ENCODE data around the gene PPDPF. TPM values are rescaled to one million over a fixed set of nuclear protein-coding genes. Genes with fewer than 3 reads are reported as not detected.
"Not testable (repeated sequence)": the region's sequence is repeated elsewhere in the genome, so short reads cannot be mapped to it uniquely, and the experiment has no call there.

Gene PPDPF
- total RNA-seq, 1 experiment from 2014 or later = 634 TPM

DNA sequence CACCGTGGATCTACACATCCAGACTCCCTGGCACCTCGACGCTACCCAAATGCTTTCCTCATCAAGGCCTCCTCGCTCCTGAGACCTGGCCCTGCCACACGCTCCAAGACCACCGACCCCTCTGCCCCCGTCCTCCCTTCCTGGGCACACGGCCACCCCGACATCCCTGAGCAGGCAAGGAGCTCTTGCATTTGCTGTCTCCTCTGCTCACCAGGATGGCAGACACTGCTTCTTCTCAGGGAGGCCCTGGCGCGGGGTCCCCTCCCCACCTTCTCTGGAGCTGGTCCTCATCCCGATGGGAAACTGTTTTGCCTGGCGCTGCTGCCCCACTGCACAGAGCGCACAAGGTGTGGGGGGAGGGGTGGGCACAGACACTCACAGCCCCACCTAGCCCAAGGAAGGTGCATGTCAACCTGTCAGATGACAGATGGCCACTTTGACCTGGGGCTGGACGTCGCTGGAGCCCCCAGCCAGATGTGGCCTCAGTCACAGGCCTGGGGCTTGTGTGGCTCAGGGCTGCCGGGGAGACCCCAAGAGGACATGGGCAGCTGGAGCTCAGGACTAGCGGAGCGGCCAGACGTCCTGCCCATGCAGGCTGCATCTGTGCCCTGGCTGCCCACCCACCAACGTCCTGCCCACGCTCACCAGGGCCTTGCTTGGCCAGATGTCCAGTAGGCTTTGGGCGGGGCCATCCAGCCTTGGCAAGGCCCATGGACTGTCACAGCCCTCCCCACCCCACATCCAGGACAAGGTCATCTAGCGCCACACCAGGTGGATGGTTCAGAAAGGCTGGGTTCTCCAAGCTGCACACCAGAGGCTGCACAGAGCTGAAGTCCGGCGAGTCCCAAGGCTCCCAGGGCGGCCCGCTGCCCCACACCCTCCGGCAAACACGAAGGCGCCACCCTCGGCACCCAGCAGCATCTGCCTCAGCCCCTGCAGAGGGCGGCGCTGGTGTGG lies 41.9 kb upstream of the PPDPF start:
- Mint-ChIP-seq H3K4me1 (ENCODE audit: low read depth, unreplicated experiment) (no peaks in the 10 kb centered on the region), H3K4me3 (ENCODE audit: unreplicated experiment) (no peak overlapping the region), H3K27ac (ENCODE audit: unreplicated experiment) (no peak overlapping the region), H3K27me3 (ENCODE audit: insufficient read depth, unreplicated experiment) (peaks cover 53% of the 10 kb centered on the region), H3K9me3 (ENCODE audit: unreplicated experiment) (no peaks in the 10 kb centered on the region), H3K36me3 (ENCODE audit: insufficient read depth, unreplicated experiment) (no peaks in the 10 kb centered on the region)
- H3K4me1 ChIP-seq = 0 out of 2 replicates have a peak, but pooled peaks cover 5% of the 10 kb centered on the region
- DNase-seq = no peak
- no peaks in the 10 kb centered on the region for H3K9me3 ChIP-seq
- intact Hi-C loops (cut with micrococcal nuclease; ENCODE audit: unreplicated experiment) = no loop called here
- H3K27me3 ChIP-seq (replicated peaks; ENCODE audit: control insufficient read depth, insufficient read depth, low read length) = peaks cover 2% of the 10 kb centered on the region
- no peak for TF ChIP-seq CTCF (IDR thresholded peaks at IDR 0.05; ENCODE audit: insufficient read depth in 1 of 2, low read depth in 1 of 2, low read length in 1 of 2, severe bottlenecking in 1 of 2, unreplicated experiment in 1 of 2)
- no TSS peak for BruUV-seq (replicated peaks)
- H3K36me3 ChIP-seq (ENCODE audit: control insufficient read depth, insufficient read depth, low read length) = no peaks in the 10 kb centered on the region
- POLR2A ChIA-PET = interaction anchor here (0.5 kb wide), 1 partner anchor 42 kb away, joined by 3 read pairs; no protein-coding TSS in a partner anchor
- CTCF ChIA-PET = interaction anchor here (0.6 to 2.1 kb wide), 2 partner anchors 17 to 96 kb away, joined by 3 to 8 read pairs; no protein-coding TSS in a partner anchor
- no peak overlapping the region for H3K4me3 ChIP-seq (ENCODE audit: low read depth, low read length)

GRCh38 chr20:63479695-63480419 lies 40.7 kb upstream of the PPDPF start:
- H3K9me3 ChIP-seq; H3K4me3 ChIP-seq (ENCODE audit: low read depth, low read length); H3K27ac Mint-ChIP-seq (ENCODE audit: unreplicated experiment); H3K36me3 Mint-ChIP-seq (ENCODE audit: insufficient read depth, unreplicated experiment); H3K4me1 Mint-ChIP-seq (ENCODE audit: low read depth, unreplicated experiment); H3K9me3 Mint-ChIP-seq (ENCODE audit: unreplicated experiment); H3K4me1 ChIP-seq; CTCF ChIA-PET; H3K36me3 ChIP-seq (ENCODE audit: control insufficient read depth, insufficient read depth, low read length); H3K4me3 Mint-ChIP-seq (ENCODE audit: unreplicated experiment); BruUV-seq (replicated peaks); DNase-seq; H3K27me3 ChIP-seq (replicated peaks; ENCODE audit: control insufficient read depth, insufficient read depth, low read length): not testable (repeated sequence)
- POLR2A ChIA-PET = interaction anchor here (0.7 kb wide), 1 partner anchor 43 kb away, joined by 3 read pairs; no protein-coding TSS in a partner anchor
- peaks cover 44% of the 10 kb centered on the region for H3K27me3 Mint-ChIP-seq (ENCODE audit: insufficient read depth, unreplicated experiment)
- intact Hi-C loops (cut with micrococcal nuclease; ENCODE audit: unreplicated experiment) = loop anchor here (10.0 kb wide), 1 partner anchor 175 kb away; no protein-coding TSS in a partner anchor

DNA sequence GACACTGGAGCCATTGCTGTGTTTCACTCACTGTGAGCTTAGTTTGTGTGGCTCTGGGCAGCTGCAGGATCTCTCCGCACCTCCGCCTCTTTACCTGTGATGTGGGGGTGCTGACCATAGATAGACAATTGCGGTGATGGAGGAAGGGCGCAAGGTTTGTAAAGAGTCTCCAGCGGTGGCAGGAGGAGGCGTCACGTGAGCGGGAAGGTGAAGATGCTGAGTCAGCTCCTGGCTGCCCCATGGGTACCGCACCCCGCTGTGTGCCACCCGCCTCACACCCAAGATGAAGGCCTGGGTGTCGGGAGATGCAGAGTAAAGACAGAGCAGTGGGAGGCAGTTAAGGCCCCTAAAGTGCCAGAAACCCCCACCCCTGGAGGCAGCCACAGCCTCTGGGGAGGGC lies 39.1 kb upstream of the PPDPF start:
- POLR2A ChIA-PET = no interaction called here

More for the DNA sequence above, 39.1 kb upstream of the PPDPF start:
- no peak for TF ChIP-seq CTCF (IDR thresholded peaks at IDR 0.05; ENCODE audit: insufficient read depth in 1 of 2, low read depth in 1 of 2, low read length in 1 of 2, severe bottlenecking in 1 of 2, unreplicated experiment in 1 of 2)
- Histone ChIP-seq H3K4me1 (0 out of 2 replicates have a peak, but pooled peaks cover 5% of the 10 kb centered on the region), H3K9me3 (no peaks in the 10 kb centered on the region), H3K4me3 (ENCODE audit: low read depth, low read length) (no peak overlapping the region), H3K27me3 (replicated peaks; ENCODE audit: control insufficient read depth, insufficient read depth, low read length) (peaks cover 2% of the 10 kb centered on the region), H3K36me3 (ENCODE audit: control insufficient read depth, insufficient read depth, low read length) (no peaks in the 10 kb centered on the region)
- DNase-seq = no peak
- Mint-ChIP-seq H3K36me3 (ENCODE audit: insufficient read depth, unreplicated experiment) (no peaks in the 10 kb centered on the region), H3K4me1 (ENCODE audit: low read depth, unreplicated experiment) (no peaks in the 10 kb centered on the region), H3K9me3 (ENCODE audit: unreplicated experiment) (no peaks in the 10 kb centered on the region), H3K27ac (ENCODE audit: unreplicated experiment) (no peak overlapping the region), H3K4me3 (ENCODE audit: unreplicated experiment) (no peak overlapping the region), H3K27me3 (ENCODE audit: insufficient read depth, unreplicated experiment) (peaks cover 35% of the 10 kb centered on the region)
- intact Hi-C loops (cut with micrococcal nuclease; ENCODE audit: unreplicated experiment) = loop anchor here (10.0 kb wide), 1 partner anchor 177 kb away; no protein-coding TSS in a partner anchor
- CTCF ChIA-PET = interaction anchor here (0.6 kb wide), 1 partner anchor 11 kb away, joined by 3 read pairs; no protein-coding TSS in a partner anchor
- no TSS peak for BruUV-seq (replicated peaks)
